ENCODE measurements around the gene TRMT1. TPM values are rescaled to one million over a fixed set of nuclear protein-coding genes. Genes with fewer than 3 reads are reported as not detected.

The TRMT1 gene
- total and polyA plus RNA-seq, 2 of the 8 experiments (the other 6 are each of a cell fraction or from before 2014, with no cell fraction given), result 77.4 to 99.3 TPM

DNA sequence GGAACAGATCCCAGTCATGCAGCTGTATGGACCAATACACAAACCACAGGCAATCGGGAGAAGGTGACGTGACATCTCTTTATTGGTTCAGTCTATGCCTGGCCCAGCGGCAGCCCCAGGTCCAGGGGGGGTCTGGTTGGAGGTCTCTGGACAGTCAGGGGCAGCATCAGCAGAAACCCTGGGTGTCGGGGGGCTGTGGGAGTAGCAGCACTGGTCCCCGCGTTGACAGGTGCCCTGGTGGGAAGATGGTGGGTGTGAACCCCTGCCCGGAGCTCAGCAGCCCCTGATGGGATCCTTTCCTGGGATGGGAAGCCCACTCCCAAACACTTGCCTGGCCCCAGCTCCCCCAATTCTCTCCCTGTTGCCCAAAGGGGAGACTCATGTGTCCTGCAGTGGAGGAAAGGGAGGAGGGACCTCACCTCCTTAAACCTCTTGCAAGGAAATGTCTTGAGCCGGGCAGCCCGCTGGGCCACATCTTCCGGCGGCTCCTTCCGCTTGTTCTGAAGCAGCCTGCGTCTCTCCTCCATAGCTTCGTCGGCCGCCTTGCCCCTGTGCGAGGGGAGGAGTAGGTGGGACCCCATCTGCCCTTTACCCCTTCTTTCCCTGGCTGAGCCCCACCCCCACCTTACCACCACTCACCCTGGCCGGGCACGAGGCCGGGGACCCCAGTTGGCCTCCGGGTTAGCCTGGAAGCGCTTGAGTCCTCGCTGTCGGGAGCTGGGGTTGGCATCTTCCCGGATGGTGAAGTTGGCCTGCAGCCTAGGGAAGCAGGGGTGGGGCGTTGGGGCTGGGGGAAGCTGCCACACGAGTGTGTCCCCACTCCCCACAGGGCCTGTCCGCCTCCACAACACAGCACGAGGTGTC is 11.5 kb downstream of the TRMT1 start:
- Histone ChIP-seq H3K23ac (ENCODE audit: insufficient read length) (no peak overlapping the region), H3K4me3 (ENCODE audit: extremely low read depth in 1 of 4, insufficient read depth in 2 of 4, low read depth in 3 of 4, low read length in 4 of 4) (no peak overlapping the region), H3K14ac (ENCODE audit: insufficient read length) (no peak overlapping the region), H4K5ac (ENCODE audit: insufficient read length, low read depth, low read length) (no peak overlapping the region), H2BK20ac (ENCODE audit: low read length) (no peak overlapping the region), H3K9me3 (ENCODE audit: insufficient read depth in 2 of 2, low read depth in 1 of 2, low read length in 1 of 2) (no peaks in the 10 kb centered on the region), H4K91ac (replicated peaks; ENCODE audit: insufficient read length, low read length) (no peak overlapping the region), H3K18ac (ENCODE audit: extremely low read depth, low read length) (no peak overlapping the region), H2BK12ac (ENCODE audit: low read depth, low read length) (no peak overlapping the region), H4K8ac (ENCODE audit: extremely low read depth, insufficient read depth, low read length) (no peak overlapping the region), H3K27ac (ENCODE audit: low read depth, low read length) (no peak overlapping the region), H2AK5ac (ENCODE audit: low read depth, low read length) (no peak overlapping the region), H2BK5ac (ENCODE audit: low read depth, low read length) (no peak overlapping the region), H3K36me3 (ENCODE audit: control insufficient read depth in 2 of 4, insufficient read depth in 4 of 4, low read length in 3 of 4) (peaks cover 3 to 18% (median 13%) of the 10 kb centered on the region in 4 experiments; a peak in 5 of 8 replicates), H3K79me1 (ENCODE audit: low read depth, low read length) (no peaks in the 10 kb centered on the region), H3K27me3 (replicated peaks in 1 of 4; ENCODE audit: control insufficient read depth in 3 of 4, extremely low read depth in 1 of 4, insufficient read depth in 3 of 4, low read length in 3 of 4) (peaks cover 11 to 28% (median 21%) of the 10 kb centered on the region in 4 experiments), H2BK15ac (ENCODE audit: low read length) (no peak overlapping the region), H3K79me2 (ENCODE audit: control insufficient read depth in 1 of 2, insufficient read depth in 2 of 2, low read length in 2 of 2) (no peaks in the 10 kb centered on the region), H3K4ac (replicated peaks; ENCODE audit: insufficient read length, low read depth, low read length) (no peak overlapping the region), H4K20me1 (replicated peaks in 1 of 2; ENCODE audit: control insufficient read depth in 1 of 2, insufficient read depth in 2 of 2, low read length in 2 of 2) (peaks cover 0 to 10% of the 10 kb centered on the region in 2 experiments), H3K56ac (replicated peaks; ENCODE audit: insufficient read length, low read depth, low read length) (no peak overlapping the region), H3K4me2 (ENCODE audit: insufficient read depth in 1 of 2, low read depth in 2 of 2, low read length in 2 of 2) (no peak overlapping the region), H2BK120ac (replicated peaks; ENCODE audit: low read depth, low read length) (no peak overlapping the region), H3K9ac (replicated peaks in 1 of 4; ENCODE audit: extremely low read depth in 1 of 4, low read depth in 3 of 4, low read length in 3 of 4) (no peak overlapping the region), H3K23me2 (ENCODE audit: low read depth, low read length) (peaks cover 6% of the 10 kb centered on the region; the same call in 1 of the 2 replicates), H2AFZ (ENCODE audit: low read length) (no peak overlapping the region), H3K4me1 (replicated peaks in 1 of 4; ENCODE audit: control insufficient read depth in 3 of 4, insufficient read depth in 4 of 4, low read length in 3 of 4) (peaks cover 0 to 19% (median 7%) of the 10 kb centered on the region in 4 experiments; a peak in 5 of 7 replicates)
- DNase-seq (ENCODE audit: low read depth in 1 of 2, low spot score in 2 of 2) (no peak), FAIRE-seq (no peak)
- ChIA-PET POLR2A (ENCODE audit: partially characterized antibody) (interaction anchor here (0.9 to 11.6 kb wide), 10 partner anchors 10 to 125 kb away, joined by 3 to 141 read pairs (median 5); partner anchors contain the start of genes IER2, NACC1, STX10 and TRMT1), CTCF (ENCODE audit: partially characterized antibody) (interaction anchor here (0.6 to 5.0 kb wide), 25 partner anchors 9 to 466 kb away, joined by 3 to 47 read pairs (median 4); no protein-coding TSS in a partner anchor)
- WGBS, 2 experiments (ENCODE audit: extremely low coverage in 1 of 2, insufficient coverage in 1 of 2, insufficient read length in 1 of 2, insufficient replicate concordance in 2 of 2, low coverage in 1 of 2, low lambda C conversion rate in 2 of 2, missing lambda C conversion rate in 1 of 2), result 90% methylated on average over 27 of the region's 29 CpGs; no CpG with 5 or more reads in 1 of the 2 experiments

Measured in H1 (cell line).